ENCODE data around the gene ICE1. TPM values are rescaled to one million over a fixed set of nuclear protein-coding genes. Genes with fewer than 3 reads are reported as not detected.

Gene ICE1
- total and polyA plus RNA-seq, 2 of the 4 experiments (the other 2 are of a cell fraction): 9.0 to 18.5 TPM

DNA sequence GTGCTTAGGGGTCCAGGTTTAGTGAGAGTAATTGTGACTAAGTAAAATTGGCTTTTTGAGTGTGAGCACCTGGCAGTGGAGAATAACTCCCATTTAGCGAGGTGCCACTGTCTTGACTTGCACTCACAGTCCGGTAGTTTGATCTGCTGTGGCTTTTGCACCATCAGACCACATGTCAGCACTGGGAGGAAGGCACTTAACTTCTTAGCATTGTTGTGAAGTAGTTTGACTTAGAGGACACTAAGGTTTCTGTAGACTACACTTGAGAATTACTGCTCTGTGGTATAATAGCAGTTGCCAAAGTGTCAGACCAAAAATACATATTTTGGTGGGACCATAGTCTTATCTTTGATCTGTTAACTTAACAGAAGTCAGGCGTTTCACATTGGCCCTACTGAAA, 63.6 kb downstream of the ICE1 start:
- no peaks in the 10 kb centered on the region for H3K4me1 ChIP-seq (ENCODE audit: control insufficient read depth, insufficient read depth, low read length)
- intact Hi-C loops (cut with micrococcal nuclease) (no loop called here), dilution Hi-C loops (cut with HindIII; ENCODE audit: low sequenced_read_pairs, unreplicated experiment) (no loop called here), in situ Hi-C loops (cut with MboI; ENCODE audit: low sequenced_read_pairs) (loop anchor here (25.0 kb wide), 1 partner anchor 1251 kb away; no protein-coding TSS in a partner anchor)
- H2AK9ac ChIP-seq (replicated peaks; ENCODE audit: low read depth, low read length, poor library complexity): no peak overlapping the region
- no peak overlapping the region for H3K4me2 ChIP-seq (ENCODE audit: low read depth, low read length)
- no CpG with 5 or more reads among the region's 3 CpGs for WGBS, 2 experiments (ENCODE audit: extremely low coverage in 2 of 2, insufficient read length in 1 of 2)
- no peak overlapping the region for H3K4ac ChIP-seq (ENCODE audit: low read depth, low read length)
- ChIA-PET CTCF (no interaction called here), POLR2A (ENCODE audit: unreplicated experiment) (no interaction called here)
- no peak overlapping the region for H3K9ac ChIP-seq (ENCODE audit: low read depth, low read length)
- no peaks in the 10 kb centered on the region for H3K27me3 ChIP-seq (ENCODE audit: control insufficient read depth, insufficient read depth, low read length)
- H4K91ac ChIP-seq (ENCODE audit: insufficient read depth, low read depth, low read length): no peak overlapping the region
- H3K79me1 ChIP-seq (ENCODE audit: low read depth in 1 of 2, low read length in 2 of 2): peaks cover 0 to 3% of the 10 kb centered on the region in 2 experiments; a peak in 1 of 4 replicates
- H4K5ac ChIP-seq (ENCODE audit: low read depth, low read length): no peak overlapping the region
- H3K14ac ChIP-seq (replicated peaks; ENCODE audit: low read depth, low read length): no peak overlapping the region
- H2AK5ac ChIP-seq (ENCODE audit: low read depth, low read length): no peak overlapping the region
- ATAC-seq (ENCODE audit: low read depth) (no peak), DNase-seq (no peak)
- no peak overlapping the region for H2BK120ac ChIP-seq (ENCODE audit: low read depth, low read length)
- H4K20me1 ChIP-seq (ENCODE audit: insufficient read depth, low read length): no peaks in the 10 kb centered on the region
- H3K27ac ChIP-seq (ENCODE audit: insufficient read depth, low read length): no peak overlapping the region
- H2AFZ ChIP-seq (replicated peaks; ENCODE audit: low read length, poor library complexity): no peak overlapping the region
- no peaks in the 10 kb centered on the region for H3K9me3 ChIP-seq (ENCODE audit: control insufficient read depth, insufficient read depth, low read length)
- peaks cover 16% of the 10 kb centered on the region for H3K36me3 ChIP-seq (ENCODE audit: control insufficient read depth, insufficient read depth, low read length)
- no peak overlapping the region for H2BK15ac ChIP-seq (ENCODE audit: low read depth, low read length)
- BruUV-seq (replicated peaks): no TSS peak
- H2BK20ac ChIP-seq (ENCODE audit: low read depth, low read length): no peak overlapping the region
- H2BK5ac ChIP-seq (ENCODE audit: low read depth, low read length, poor library complexity, severe bottlenecking): no peak overlapping the region
- H3K18ac ChIP-seq (ENCODE audit: low read depth, low read length): no peak overlapping the region
- no peak for TF ChIP-seq NFE2L2 (IDR thresholded peaks at IDR 0.05; ENCODE audit: low read depth, low read length)
- no peak for TF ChIP-seq RFX5 (IDR thresholded peaks at IDR 0.05; ENCODE audit: low read depth, low read length)
- no peak for TF ChIP-seq RAD21 (IDR thresholded peaks at IDR 0.05; ENCODE audit: low read length)
- TF ChIP-seq, protein P1, sequence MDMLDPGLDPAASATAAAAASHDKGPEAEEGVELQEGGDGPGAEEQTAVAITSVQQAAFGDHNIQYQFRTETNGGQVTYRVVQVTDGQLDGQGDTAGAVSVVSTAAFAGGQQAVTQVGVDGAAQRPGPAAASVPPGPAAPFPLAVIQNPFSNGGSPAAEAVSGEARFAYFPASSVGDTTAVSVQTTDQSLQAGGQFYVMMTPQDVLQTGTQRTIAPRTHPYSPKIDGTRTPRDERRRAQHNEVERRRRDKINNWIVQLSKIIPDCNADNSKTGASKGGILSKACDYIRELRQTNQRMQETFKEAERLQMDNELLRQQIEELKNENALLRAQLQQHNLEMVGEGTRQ (IDR thresholded peaks at IDR 0.05; ENCODE audit: low read depth, low read length): no peak
- no peak overlapping the region for H3K4me3 ChIP-seq (ENCODE audit: insufficient read depth, low read depth, low read length)
- H3K23ac ChIP-seq (ENCODE audit: low read depth, low read length): no peak overlapping the region
- no peak overlapping the region for H4K8ac ChIP-seq (ENCODE audit: low read depth in 2 of 2, low read length in 2 of 2)
- H3K9me1 ChIP-seq (ENCODE audit: insufficient read depth, low read length): peaks cover 2% of the 10 kb centered on the region; the same call in 1 of the 2 replicates
- no peak overlapping the region for H3K56ac ChIP-seq (ENCODE audit: extremely low read depth, insufficient read depth, low read length)
